ENCODE data around the gene SPRYD4.
A peak's percentile ranks its signal among the peaks of the same experiment; 100 is the strongest.
"Not testable (repeated sequence)": the region's sequence is repeated elsewhere in the genome, so short reads cannot be mapped to it uniquely, and the experiment has no call there.

SPRYD4 gene

GRCh38 chr12:56490360-56490759 lies 22.0 kb downstream of the SPRYD4 start:
- no peak overlapping the region for H3K27ac ChIP-seq
- TF ChIP-seq ZFX (IDR thresholded peaks at IDR 0.05; ENCODE audit: borderline replicate concordance) (no peak), CTCF (IDR thresholded peaks at IDR 0.05) (no peak)

- not testable (repeated sequence) for H3K27ac ChIP-seq
Measured at GRCh38 chr12:56493409-56494105, 25.2 kb downstream of the SPRYD4 start.

- not testable (repeated sequence) for H3K27ac ChIP-seq
Measured at GRCh38 chr12:56494106-56494415, 25.7 kb downstream of the SPRYD4 start.

GRCh38 chr12:56494481-56494880 lies 26.1 kb downstream of the SPRYD4 start:
- not testable (repeated sequence) for H3K27ac ChIP-seq

GRCh38 chr12:56496704-56497103 lies 28.3 kb downstream of the SPRYD4 start:
- TF ChIP-seq CTCF (IDR thresholded peaks at IDR 0.05), result peak; percentile 76
- not testable (repeated sequence) for H3K27ac ChIP-seq

GRCh38 chr12:56498126-56498902 lies 29.9 kb downstream of the SPRYD4 start:
- not testable (repeated sequence) for H3K27ac ChIP-seq

- not testable (repeated sequence) for H3K27ac ChIP-seq
Measured at GRCh38 chr12:56499452-56499851, 31.1 kb downstream of the SPRYD4 start.

- H3K27ac ChIP-seq, result not testable (repeated sequence)
Measured at GRCh38 chr12:56499879-56500278, 31.5 kb downstream of the SPRYD4 start.

- no peak overlapping the region for H3K27ac ChIP-seq
- TF ChIP-seq CTCF (IDR thresholded peaks at IDR 0.05) (no peak), ZFX (IDR thresholded peaks at IDR 0.05; ENCODE audit: borderline replicate concordance) (no peak)
Measured at GRCh38 chr12:56510786-56511185, 42.4 kb downstream of the SPRYD4 start.

- TF ChIP-seq CTCF (IDR thresholded peaks at IDR 0.05), result peak; percentile 63
- H3K27ac ChIP-seq, result not testable (repeated sequence)
Measured at GRCh38 chr12:56514014-56514318, 45.6 kb downstream of the SPRYD4 start.

- no peak for TF ChIP-seq CTCF (IDR thresholded peaks at IDR 0.05)
- TF ChIP-seq ZFX (IDR thresholded peaks at IDR 0.05; ENCODE audit: borderline replicate concordance), result no peak
- no peak overlapping the region for H3K27ac ChIP-seq
Measured at GRCh38 chr12:56517854-56518253, 49.5 kb downstream of the SPRYD4 start.
